ENCODE data around the gene SMDT1. TPM values are rescaled to one million over a fixed set of nuclear protein-coding genes. Genes with fewer than 3 reads are reported as not detected.
A peak's percentile ranks its signal among the peaks of the same experiment; 100 is the strongest.

Gene SMDT1
- total RNA-seq, 1 donor from 2014 or later = 16.3 TPM

DNA sequence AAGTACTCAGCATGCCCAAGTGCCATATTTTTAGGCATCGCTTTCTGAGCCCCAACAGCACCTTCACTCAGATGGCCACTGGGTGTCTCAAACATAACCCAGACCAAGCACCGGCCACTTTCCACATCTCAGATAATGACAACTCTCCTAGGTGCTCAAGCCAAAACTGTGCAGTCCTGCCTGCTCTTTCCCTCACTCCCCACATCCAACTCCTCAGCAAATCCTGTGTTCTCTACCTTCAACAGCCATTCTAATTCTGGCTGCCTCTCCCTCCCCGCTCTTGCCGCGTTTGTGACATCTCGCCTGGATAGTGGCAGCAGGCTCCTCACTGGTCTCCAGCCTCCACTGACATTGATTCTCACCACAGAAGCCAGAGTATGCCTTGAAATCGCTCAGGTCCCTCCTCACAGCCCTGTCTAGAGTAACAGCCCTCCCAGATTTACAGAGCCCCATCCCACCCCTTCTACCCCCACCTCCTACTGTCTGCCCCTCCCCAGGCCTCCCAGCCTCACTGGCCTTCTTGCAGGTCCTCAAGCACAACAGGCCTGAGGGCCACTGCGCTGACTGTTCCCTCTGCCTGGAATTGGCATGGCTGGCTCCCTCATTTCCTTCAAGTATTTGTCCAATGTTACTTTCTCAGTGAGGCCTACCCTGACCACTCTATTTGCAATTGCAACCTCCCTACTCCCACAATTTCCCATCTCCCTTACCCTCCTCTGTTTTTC, 6.7 kb upstream of the SMDT1 start:
- H3K4me3 ChIP-seq (ENCODE audit: low read depth, low read length) = no peak overlapping the region
- no peak for DNase-seq (ENCODE audit: low read depth)
- no peaks in the 10 kb centered on the region for H3K27me3 ChIP-seq (ENCODE audit: control insufficient read depth, insufficient read depth, low read length)
- H3K36me3 ChIP-seq (ENCODE audit: control insufficient read depth, insufficient read depth, low read length) = no peaks in the 10 kb centered on the region
- TF ChIP-seq, protein P1, sequence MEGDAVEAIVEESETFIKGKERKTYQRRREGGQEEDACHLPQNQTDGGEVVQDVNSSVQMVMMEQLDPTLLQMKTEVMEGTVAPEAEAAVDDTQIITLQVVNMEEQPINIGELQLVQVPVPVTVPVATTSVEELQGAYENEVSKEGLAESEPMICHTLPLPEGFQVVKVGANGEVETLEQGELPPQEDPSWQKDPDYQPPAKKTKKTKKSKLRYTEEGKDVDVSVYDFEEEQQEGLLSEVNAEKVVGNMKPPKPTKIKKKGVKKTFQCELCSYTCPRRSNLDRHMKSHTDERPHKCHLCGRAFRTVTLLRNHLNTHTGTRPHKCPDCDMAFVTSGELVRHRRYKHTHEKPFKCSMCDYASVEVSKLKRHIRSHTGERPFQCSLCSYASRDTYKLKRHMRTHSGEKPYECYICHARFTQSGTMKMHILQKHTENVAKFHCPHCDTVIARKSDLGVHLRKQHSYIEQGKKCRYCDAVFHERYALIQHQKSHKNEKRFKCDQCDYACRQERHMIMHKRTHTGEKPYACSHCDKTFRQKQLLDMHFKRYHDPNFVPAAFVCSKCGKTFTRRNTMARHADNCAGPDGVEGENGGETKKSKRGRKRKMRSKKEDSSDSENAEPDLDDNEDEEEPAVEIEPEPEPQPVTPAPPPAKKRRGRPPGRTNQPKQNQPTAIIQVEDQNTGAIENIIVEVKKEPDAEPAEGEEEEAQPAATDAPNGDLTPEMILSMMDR (IDR thresholded peaks at IDR 0.05; ENCODE audit: insufficient read depth, low read length, poor library complexity, severe bottlenecking) = no peak

DNA sequence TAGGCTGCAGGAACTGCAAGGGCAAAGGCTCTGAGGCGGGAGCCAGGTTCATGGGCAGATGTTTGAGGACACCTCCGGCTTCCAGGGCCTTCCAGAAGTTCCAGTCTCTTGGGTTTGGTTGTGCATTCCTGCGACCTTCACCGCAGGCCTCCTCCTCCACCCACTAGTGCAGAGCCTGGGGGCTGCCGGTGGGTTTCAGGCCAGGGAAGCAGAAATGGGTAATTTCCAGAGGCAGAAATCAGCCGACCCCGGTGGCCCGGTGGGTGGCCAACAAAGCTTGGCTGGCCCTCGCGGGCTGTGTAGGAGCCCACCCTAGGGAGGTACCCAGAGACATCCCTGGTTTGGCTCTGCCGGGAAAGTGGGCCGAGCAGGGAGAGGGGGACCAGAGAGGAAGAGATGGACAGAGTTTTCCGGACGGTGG, 5.9 kb upstream of the SMDT1 start:
- DNase-seq (ENCODE audit: low read depth) = no peak
- Histone ChIP-seq H3K27me3 (ENCODE audit: control insufficient read depth, insufficient read depth, low read length) (no peaks in the 10 kb centered on the region), H3K36me3 (ENCODE audit: control insufficient read depth, insufficient read depth, low read length) (no peaks in the 10 kb centered on the region), H3K4me3 (ENCODE audit: low read depth, low read length) (peak overlapping the region; percentile 54)
- TF ChIP-seq, protein P1 (IDR thresholded peaks at IDR 0.05; ENCODE audit: insufficient read depth, low read length, poor library complexity, severe bottlenecking) = no peak

DNA sequence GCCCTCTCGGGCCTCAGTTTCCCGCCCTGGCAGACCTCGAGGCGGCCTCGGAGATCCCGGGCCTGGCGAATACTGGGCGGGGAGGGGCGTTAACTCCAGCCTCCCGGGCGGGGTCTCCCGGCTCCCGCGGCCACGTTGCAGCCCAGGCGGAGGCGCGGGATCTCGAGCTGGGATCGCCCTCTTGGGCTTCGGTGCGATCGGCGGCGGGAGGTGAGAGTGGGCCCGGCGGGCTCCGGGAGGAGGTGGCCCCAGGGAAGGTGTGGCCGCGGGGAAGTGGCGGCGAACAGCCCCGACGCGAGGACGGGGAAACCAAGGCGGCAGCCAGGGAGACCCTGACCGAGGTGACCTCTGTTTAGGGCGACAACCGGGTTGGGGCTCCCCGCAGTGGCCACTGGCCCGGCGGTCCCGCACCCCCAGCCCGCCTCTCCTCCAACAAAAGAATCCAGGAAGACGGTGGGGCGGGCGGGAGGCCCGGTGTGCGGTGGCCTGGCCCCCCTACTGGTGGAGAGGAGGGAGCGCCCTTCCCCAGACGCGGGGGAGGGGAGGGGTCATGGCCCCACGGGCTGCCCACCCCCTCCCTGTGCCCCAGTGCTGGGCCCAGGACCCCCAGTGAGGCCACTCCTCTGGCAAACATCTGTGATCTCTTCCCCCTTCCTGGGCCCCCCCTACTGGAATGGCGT, 5.2 kb upstream of the SMDT1 start, which contains the start of gene PHETA2:
TSS of gene PHETA2 (plus strand) at position 117 of the 680 bp plus-strand sequence. CDS start 3,046 bp downstream, outside the sequence.
- TF ChIP-seq, protein P1 (IDR thresholded peaks at IDR 0.05; ENCODE audit: insufficient read depth, low read length, poor library complexity, severe bottlenecking) = peak; percentile 41
- no peak for DNase-seq (ENCODE audit: low read depth)
- Histone ChIP-seq H3K4me3 (ENCODE audit: low read depth, low read length) (peak within 1 kb of the TSS; percentile 54), H3K36me3 (ENCODE audit: control insufficient read depth, insufficient read depth, low read length) (no peaks in the 10 kb centered on the region), H3K27me3 (ENCODE audit: control insufficient read depth, insufficient read depth, low read length) (no peaks in the 10 kb centered on the region)

DNA sequence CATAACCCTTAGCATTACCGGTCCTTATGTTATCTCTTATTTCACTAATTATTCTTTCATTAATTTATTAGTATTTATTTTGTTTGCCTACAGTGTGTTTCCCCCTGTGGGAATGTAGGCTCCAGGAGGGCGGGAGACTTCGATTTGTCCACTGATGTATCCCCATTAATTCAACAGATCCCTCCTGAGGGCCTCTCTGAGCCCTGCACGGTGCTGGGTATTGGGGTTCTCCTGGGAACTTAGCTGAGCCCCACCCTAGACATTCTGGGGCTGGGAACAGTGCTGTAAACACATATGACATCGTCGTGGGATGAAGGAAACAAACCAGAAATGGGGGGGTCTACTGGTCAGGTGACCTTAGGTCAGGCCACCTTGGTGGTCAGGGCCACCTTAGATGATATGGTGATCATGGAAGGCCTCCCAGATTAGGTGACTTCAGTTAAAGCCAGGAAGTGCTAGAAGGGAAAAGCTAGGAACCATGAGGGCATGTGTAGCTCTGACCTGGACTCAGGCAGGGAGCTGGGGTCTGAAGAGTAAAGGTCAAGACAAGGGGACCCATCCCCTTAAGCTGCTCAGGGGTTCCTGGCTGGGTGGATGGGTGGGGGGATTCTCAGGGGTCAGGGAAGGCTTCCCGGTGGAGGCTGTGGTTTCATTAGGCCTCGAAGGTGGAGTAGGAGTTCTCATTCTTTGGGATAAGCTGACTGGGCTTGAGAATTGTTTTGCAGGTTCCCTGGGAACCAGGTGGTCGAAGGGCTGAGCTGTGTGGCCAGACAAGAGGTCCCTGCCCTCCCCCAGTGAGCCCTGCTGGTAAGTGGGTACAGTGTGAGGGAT, 4.4 kb upstream of the SMDT1 start:
- TF ChIP-seq, protein P1 (IDR thresholded peaks at IDR 0.05; ENCODE audit: insufficient read depth, low read length, poor library complexity, severe bottlenecking) = no peak
- no peak for DNase-seq (ENCODE audit: low read depth)
- H3K4me3 ChIP-seq (ENCODE audit: low read depth, low read length) = peak overlapping the region; percentile 54

DNA sequence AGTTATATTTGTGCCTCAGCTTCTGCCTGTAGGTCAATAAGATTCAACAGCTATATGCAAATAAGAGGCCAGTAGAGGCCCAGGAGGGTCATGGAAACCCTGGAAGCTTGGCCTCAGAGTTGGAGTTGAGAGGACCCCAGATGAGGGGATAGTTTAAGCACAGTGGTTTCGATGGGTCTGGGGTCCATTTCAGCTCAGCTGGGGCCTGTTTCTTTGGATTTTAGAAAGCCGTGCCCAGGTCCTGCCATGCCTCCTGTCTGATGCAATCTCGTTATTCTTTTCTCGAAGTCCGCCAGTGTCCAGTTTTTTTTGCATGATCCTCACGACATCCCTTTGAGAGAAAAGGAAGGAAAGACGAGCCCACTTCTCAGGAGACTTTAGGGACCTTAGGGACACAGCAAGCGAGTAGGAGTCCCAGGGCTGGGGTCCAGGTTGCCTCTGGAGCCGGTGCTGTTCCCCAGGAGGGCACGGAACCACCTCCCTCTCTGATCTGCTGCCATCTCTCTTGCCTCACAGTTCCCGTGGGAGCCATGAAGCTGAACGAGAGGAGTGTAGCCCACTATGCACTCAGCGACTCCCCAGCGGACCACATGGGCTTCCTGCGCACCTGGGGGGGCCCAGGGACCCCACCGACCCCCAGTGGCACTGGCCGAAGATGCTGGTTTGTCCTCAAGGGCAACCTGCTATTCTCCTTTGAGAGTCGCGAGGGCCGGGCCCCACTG, 2.6 kb upstream of the SMDT1 start:
- TF ChIP-seq, protein P1 (IDR thresholded peaks at IDR 0.05; ENCODE audit: insufficient read depth, low read length, poor library complexity, severe bottlenecking) = no peak
- no peaks in the 10 kb centered on the region for H3K27me3 ChIP-seq (ENCODE audit: control insufficient read depth, insufficient read depth, low read length)
- DNase-seq (ENCODE audit: low read depth) = no peak
- no peaks in the 10 kb centered on the region for H3K36me3 ChIP-seq (ENCODE audit: control insufficient read depth, insufficient read depth, low read length)
- no peak overlapping the region for H3K4me3 ChIP-seq (ENCODE audit: low read depth, low read length)

More for the DNA sequence above, 4.4 kb upstream of the SMDT1 start:
- Histone ChIP-seq H3K36me3 (ENCODE audit: control insufficient read depth, insufficient read depth, low read length) (no peaks in the 10 kb centered on the region), H3K27me3 (ENCODE audit: control insufficient read depth, insufficient read depth, low read length) (no peaks in the 10 kb centered on the region)
